Measurements from ENCODE around the gene PPFIBP2.
A peak's percentile ranks its signal among the peaks of the same experiment; 100 is the strongest.
"Not testable (repeated sequence)": the region's sequence is repeated elsewhere in the genome, so short reads cannot be mapped to it uniquely, and the experiment has no call there.

PPFIBP2 gene

GRCh38 chr11:7638710-7639642, 125.2 kb downstream of the PPFIBP2 start:
- DNase-seq, result no peak

- no peak for DNase-seq
These were observed 125.8 kb downstream of the PPFIBP2 start for GRCh38 chr11:7639643-7640025.

GRCh38 chr11:7640816-7641215, 127.0 kb downstream of the PPFIBP2 start:
- no peak for DNase-seq

- no peak for DNase-seq
These were observed 128.9 kb downstream of the PPFIBP2 start for GRCh38 chr11:7642747-7643146.

GRCh38 chr11:7643314-7643713, 129.5 kb downstream of the PPFIBP2 start:
- DNase-seq, result no peak

GRCh38 chr11:7645206-7645605, 131.4 kb downstream of the PPFIBP2 start:
- no peak for DNase-seq

GRCh38 chr11:7646866-7647265, 133.1 kb downstream of the PPFIBP2 start:
- DNase-seq, result no peak

GRCh38 chr11:7648264-7648663, 134.5 kb downstream of the PPFIBP2 start:
- DNase-seq, result no peak

GRCh38 chr11:7651140-7651551, 137.3 kb downstream of the PPFIBP2 start:
- no peak for DNase-seq

GRCh38 chr11:7651700-7652099, 137.9 kb downstream of the PPFIBP2 start:
- no peak for DNase-seq

GRCh38 chr11:7654195-7654705, 140.5 kb downstream of the PPFIBP2 start:
- no peak for DNase-seq

- DNase-seq, result no peak
These were observed 141.7 kb downstream of the PPFIBP2 start for GRCh38 chr11:7655253-7656217.

GRCh38 chr11:7656704-7657103, 142.9 kb downstream of the PPFIBP2 start:
- no peak for DNase-seq

- peak; percentile 43 for DNase-seq
These were observed 143.7 kb downstream of the PPFIBP2 start for GRCh38 chr11:7657306-7658025.

GRCh38 chr11:7663531-7663930, 149.7 kb downstream of the PPFIBP2 start:
- not testable (repeated sequence) for DNase-seq

- DNase-seq, result no peak
These were observed 151.1 kb downstream of the PPFIBP2 start for GRCh38 chr11:7664867-7665266.

- DNase-seq, result peak; percentile 57
These were observed 151.9 kb downstream of the PPFIBP2 start for GRCh38 chr11:7665473-7666291.

- DNase-seq, result no peak
These were observed 152.6 kb downstream of the PPFIBP2 start for GRCh38 chr11:7666292-7666866.

GRCh38 chr11:7667460-7667859, 153.7 kb downstream of the PPFIBP2 start:
- no peak for DNase-seq

- DNase-seq, result no peak
These were observed 154.7 kb downstream of the PPFIBP2 start for GRCh38 chr11:7668464-7668863.

- no peak for DNase-seq
These were observed 155.1 kb downstream of the PPFIBP2 start for GRCh38 chr11:7668911-7669310.

Data from NCI-H774 (cell line).